Lower leg skin (tissue), 3 donors: ENCODE results near the gene WDR27.

ENCODE experiments used
- POLR2A ChIP-seq, 2 donors: fragments of 450-650 bp; IDR thresholded peaks; one replicate each; pipeline ENCODE4 v1.6.1; 2016 to 2017; ENCODE audit warnings: antibody characterized with exemption in 2 of 2, mild to moderate bottlenecking in 1 of 2, moderate library complexity in 1 of 2
- TF ChIP-seq, protein P1 (sequence below), 3 donors: fragments of 450-650 bp; IDR thresholded peaks; one replicate each; pipeline ENCODE4 v1.5.1; 2016; ENCODE audit warnings: antibody characterized with exemption in 3 of 3, mild to moderate bottlenecking in 3 of 3, moderate library complexity in 2 of 3

DNA sequence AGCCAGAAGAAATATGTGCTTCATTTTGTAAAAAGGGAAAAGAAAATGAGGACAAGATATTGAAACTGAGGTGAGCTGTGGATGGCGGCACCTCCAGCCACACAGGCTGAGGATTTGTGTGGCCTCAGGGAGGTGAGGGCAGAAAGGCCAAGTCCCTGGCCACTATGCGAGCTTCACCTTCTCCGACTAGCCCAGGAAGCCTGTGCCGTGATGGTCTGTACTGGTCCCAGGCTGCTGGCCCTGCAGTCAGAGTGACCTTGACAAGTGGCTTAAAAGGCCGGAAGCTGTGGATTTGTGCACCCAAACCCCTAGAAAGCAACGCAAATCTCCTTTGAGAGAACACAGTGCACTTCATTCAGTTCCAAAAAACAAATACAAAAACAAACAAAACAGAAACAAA is 48.1 kb downstream of the WDR27 start:
- TF ChIP-seq, protein P1, sequence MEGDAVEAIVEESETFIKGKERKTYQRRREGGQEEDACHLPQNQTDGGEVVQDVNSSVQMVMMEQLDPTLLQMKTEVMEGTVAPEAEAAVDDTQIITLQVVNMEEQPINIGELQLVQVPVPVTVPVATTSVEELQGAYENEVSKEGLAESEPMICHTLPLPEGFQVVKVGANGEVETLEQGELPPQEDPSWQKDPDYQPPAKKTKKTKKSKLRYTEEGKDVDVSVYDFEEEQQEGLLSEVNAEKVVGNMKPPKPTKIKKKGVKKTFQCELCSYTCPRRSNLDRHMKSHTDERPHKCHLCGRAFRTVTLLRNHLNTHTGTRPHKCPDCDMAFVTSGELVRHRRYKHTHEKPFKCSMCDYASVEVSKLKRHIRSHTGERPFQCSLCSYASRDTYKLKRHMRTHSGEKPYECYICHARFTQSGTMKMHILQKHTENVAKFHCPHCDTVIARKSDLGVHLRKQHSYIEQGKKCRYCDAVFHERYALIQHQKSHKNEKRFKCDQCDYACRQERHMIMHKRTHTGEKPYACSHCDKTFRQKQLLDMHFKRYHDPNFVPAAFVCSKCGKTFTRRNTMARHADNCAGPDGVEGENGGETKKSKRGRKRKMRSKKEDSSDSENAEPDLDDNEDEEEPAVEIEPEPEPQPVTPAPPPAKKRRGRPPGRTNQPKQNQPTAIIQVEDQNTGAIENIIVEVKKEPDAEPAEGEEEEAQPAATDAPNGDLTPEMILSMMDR (IDR thresholded peaks at IDR 0.05) = no peak
- TF ChIP-seq POLR2A (IDR thresholded peaks at IDR 0.05) = no peak
